ENCODE data around the gene RNU6-9.

- TF ChIP-seq CTCF (IDR thresholded peaks at IDR 0.05; ENCODE audit: insufficient read depth, low read depth, low read length) (no peak), EZH2 (IDR thresholded peaks at IDR 0.05; ENCODE audit: insufficient read depth, low read length) (no peak)
Observed at GRCh38 chr19:873561-874041, 19.7 kb upstream of the RNU6-9 start.
